ENCODE measurements around the gene SCARB1. TPM values are rescaled to one million over a fixed set of nuclear protein-coding genes. Genes with fewer than 3 reads are reported as not detected.

Gene SCARB1
- total and polyA plus RNA-seq, 2 experiments from 2014 or later = 31.0 to 62.5 TPM

DNA sequence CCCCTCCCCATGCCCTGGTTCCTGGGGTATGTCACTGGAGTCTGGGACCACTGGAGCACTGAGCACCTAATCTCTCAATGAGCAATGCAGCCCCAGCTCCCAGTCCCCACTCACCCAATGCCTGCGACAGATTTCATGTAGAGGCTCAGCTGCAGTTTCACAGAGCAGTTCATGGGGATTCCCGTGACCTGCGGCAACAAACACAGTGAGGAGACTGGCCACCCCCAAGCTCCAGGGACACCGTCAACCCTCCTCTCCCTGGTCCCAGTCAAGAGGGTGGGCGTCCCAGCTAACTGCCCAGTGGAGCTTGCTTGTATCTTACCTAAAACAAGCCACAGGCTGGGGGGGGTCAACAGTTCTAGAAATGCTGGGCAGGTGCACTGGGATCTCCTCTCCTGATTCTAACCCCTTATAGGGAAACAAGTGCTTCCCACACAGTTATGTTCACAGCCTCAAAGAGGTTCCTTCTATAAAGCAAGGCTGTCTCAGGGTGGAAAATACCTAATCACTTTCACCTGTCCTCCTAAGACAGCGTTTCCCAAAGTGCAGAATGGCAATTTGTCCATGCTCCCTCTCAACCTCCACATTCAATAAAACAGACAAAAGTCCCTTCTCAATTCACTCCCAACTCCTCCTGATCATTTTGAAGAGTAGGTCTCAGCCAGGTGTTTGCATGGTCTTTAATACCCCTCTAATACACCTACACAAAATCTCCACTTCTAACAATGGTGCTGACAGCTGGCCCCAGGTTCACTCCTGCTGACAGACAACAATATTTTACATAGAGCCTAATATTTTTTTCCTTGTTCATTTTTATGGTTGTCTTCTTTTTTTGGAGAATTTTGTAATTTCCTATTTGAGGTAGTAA lies 68.3 kb downstream of the SCARB1 start:
- no peaks in the 10 kb centered on the region for H3K9me3 Mint-ChIP-seq
- H3K4me3 ChIP-seq = no peak overlapping the region
- no peaks in the 10 kb centered on the region; the same call in 1 of the 2 replicates for H4K20me1 ChIP-seq (replicated peaks; ENCODE audit: insufficient read depth)
- H3K27me3 ChIP-seq (ENCODE audit: insufficient read depth) = no peaks in the 10 kb centered on the region
- no peaks in the 10 kb centered on the region for H3F3A ChIP-seq (replicated peaks; ENCODE audit: low read depth)
- no peaks in the 10 kb centered on the region for H3K79me2 ChIP-seq (replicated peaks; ENCODE audit: insufficient read depth)
- peaks cover 11% of the 10 kb centered on the region for H3K4me1 ChIP-seq (ENCODE audit: insufficient read depth)
- ATAC-seq = no peak
- H3K4me1 Mint-ChIP-seq = peaks cover 21% of the 10 kb centered on the region
- no peaks in the 10 kb centered on the region for H3K9me2 ChIP-seq (ENCODE audit: insufficient read depth)
- no peak overlapping the region; the same call in 1 of the 2 replicates for H3K27ac Mint-ChIP-seq
- H3K4me2 ChIP-seq = no peak overlapping the region
- no peak for TF ChIP-seq ZNF114 (CRISPR knock-in tag; IDR thresholded peaks at IDR 0.05)
- TF ChIP-seq, protein P1, sequence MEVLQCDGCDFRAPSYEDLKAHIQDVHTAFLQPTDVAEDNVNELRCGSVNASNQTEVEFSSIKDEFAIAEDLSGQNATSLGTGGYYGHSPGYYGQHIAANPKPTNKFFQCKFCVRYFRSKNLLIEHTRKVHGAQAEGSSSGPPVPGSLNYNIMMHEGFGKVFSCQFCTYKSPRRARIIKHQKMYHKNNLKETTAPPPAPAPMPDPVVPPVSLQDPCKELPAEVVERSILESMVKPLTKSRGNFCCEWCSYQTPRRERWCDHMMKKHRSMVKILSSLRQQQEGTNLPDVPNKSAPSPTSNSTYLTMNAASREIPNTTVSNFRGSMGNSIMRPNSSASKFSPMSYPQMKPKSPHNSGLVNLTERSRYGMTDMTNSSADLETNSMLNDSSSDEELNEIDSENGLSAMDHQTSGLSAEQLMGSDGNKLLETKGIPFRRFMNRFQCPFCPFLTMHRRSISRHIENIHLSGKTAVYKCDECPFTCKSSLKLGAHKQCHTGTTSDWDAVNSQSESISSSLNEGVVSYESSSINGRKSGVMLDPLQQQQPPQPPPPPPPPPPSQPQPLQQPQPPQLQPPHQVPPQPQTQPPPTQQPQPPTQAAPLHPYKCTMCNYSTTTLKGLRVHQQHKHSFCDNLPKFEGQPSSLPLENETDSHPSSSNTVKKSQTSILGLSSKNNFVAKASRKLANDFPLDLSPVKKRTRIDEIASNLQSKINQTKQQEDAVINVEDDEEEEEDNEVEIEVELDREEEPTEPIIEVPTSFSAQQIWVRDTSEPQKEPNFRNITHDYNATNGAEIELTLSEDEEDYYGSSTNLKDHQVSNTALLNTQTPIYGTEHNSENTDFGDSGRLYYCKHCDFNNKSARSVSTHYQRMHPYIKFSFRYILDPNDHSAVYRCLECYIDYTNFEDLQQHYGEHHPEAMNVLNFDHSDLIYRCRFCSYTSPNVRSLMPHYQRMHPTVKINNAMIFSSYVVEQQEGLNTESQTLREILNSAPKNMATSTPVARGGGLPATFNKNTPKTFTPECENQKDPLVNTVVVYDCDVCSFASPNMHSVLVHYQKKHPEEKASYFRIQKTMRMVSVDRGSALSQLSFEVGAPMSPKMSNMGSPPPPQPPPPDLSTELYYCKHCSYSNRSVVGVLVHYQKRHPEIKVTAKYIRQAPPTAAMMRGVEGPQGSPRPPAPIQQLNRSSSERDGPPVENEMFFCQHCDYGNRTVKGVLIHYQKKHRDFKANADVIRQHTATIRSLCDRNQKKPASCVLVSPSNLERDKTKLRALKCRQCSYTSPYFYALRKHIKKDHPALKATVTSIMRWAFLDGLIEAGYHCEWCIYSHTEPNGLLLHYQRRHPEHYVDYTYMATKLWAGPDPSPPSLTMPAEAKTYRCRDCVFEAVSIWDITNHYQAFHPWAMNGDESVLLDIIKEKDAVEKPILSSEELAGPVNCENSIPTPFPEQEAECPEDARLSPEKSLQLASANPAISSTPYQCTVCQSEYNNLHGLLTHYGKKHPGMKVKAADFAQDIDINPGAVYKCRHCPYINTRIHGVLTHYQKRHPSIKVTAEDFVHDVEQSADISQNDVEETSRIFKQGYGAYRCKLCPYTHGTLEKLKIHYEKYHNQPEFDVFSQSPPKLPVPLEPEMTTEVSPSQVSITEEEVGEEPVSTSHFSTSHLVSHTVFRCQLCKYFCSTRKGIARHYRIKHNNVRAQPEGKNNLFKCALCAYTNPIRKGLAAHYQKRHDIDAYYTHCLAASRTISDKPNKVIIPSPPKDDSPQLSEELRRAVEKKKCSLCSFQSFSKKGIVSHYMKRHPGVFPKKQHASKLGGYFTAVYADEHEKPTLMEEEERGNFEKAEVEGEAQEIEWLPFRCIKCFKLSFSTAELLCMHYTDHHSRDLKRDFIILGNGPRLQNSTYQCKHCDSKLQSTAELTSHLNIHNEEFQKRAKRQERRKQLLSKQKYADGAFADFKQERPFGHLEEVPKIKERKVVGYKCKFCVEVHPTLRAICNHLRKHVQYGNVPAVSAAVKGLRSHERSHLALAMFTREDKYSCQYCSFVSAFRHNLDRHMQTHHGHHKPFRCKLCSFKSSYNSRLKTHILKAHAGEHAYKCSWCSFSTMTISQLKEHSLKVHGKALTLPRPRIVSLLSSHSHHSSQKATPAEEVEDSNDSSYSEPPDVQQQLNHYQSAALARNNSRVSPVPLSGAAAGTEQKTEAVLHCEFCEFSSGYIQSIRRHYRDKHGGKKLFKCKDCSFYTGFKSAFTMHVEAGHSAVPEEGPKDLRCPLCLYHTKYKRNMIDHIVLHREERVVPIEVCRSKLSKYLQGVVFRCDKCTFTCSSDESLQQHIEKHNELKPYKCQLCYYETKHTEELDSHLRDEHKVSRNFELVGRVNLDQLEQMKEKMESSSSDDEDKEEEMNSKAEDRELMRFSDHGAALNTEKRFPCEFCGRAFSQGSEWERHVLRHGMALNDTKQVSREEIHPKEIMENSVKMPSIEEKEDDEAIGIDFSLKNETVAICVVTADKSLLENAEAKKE (CRISPR knock-in tag; IDR thresholded peaks at IDR 0.05) = no peak
- no peak for TF ChIP-seq STAT1 (IDR thresholded peaks at IDR 0.05; ENCODE audit: unreplicated experiment)
- TF ChIP-seq EZH2 (IDR thresholded peaks at IDR 0.05; ENCODE audit: low read depth, unreplicated experiment) = no peak
- no peak for TF ChIP-seq JUNB (IDR thresholded peaks at IDR 0.05; ENCODE audit: unreplicated experiment)
- TF ChIP-seq CREB1 (CRISPR knock-in tag; IDR thresholded peaks at IDR 0.05; ENCODE audit: low read depth) = no peak
- TF ChIP-seq, protein P2, sequence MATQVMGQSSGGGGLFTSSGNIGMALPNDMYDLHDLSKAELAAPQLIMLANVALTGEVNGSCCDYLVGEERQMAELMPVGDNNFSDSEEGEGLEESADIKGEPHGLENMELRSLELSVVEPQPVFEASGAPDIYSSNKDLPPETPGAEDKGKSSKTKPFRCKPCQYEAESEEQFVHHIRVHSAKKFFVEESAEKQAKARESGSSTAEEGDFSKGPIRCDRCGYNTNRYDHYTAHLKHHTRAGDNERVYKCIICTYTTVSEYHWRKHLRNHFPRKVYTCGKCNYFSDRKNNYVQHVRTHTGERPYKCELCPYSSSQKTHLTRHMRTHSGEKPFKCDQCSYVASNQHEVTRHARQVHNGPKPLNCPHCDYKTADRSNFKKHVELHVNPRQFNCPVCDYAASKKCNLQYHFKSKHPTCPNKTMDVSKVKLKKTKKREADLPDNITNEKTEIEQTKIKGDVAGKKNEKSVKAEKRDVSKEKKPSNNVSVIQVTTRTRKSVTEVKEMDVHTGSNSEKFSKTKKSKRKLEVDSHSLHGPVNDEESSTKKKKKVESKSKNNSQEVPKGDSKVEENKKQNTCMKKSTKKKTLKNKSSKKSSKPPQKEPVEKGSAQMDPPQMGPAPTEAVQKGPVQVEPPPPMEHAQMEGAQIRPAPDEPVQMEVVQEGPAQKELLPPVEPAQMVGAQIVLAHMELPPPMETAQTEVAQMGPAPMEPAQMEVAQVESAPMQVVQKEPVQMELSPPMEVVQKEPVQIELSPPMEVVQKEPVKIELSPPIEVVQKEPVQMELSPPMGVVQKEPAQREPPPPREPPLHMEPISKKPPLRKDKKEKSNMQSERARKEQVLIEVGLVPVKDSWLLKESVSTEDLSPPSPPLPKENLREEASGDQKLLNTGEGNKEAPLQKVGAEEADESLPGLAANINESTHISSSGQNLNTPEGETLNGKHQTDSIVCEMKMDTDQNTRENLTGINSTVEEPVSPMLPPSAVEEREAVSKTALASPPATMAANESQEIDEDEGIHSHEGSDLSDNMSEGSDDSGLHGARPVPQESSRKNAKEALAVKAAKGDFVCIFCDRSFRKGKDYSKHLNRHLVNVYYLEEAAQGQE (IDR thresholded peaks at IDR 0.05; ENCODE audit: unreplicated experiment) = no peak
- TF ChIP-seq POLR2AphosphoS5 (IDR thresholded peaks at IDR 0.05; ENCODE audit: low read depth) = no peak
- H3K4me3 Mint-ChIP-seq = no peak overlapping the region; the same call in 2 of the 3 replicates
- peaks cover 29% of the 10 kb centered on the region for H3K36me3 Mint-ChIP-seq (ENCODE audit: low read depth)
- H3K27ac ChIP-seq (ENCODE audit: low read depth) = no peak overlapping the region
- H3K27me3 Mint-ChIP-seq (ENCODE audit: insufficient read depth, low read depth, poor library complexity) = peaks cover 7% of the 10 kb centered on the region
- H3K36me3 ChIP-seq (ENCODE audit: insufficient read depth) = no peaks in the 10 kb centered on the region
- no peak for DNase-seq (ENCODE audit: low spot score)
- no peak overlapping the region for H2AFZ ChIP-seq

Measured in GM23338 (cell line).